WTC11 (cell line): ENCODE measurements around the gene PPP1R9A. TPM values are rescaled to one million over a fixed set of nuclear protein-coding genes. Genes with fewer than 3 reads are reported as not detected.

Experiments used
- ATAC-seq: fragments of 200-7000 bp; cut with Tn5 transposase; 2 replicates; pipeline ENCODE4 v1.10.0; 2021; ENCODE audit warnings: mild to moderate bottlenecking, moderate library complexity
- CTCF ChIA-PET: fragments of 300-600 bp; sonication (Branson Sonifier 250); formaldehyde crosslinking; loops from one replicate; lab custom pipeline; 2021; ENCODE audit warnings: antibody characterized with exemption; lab: Charles Lee
- POLR2A ChIA-PET: fragments of 350-600 bp; sonication (Branson Sonifier 250); formaldehyde crosslinking; loops from one replicate; lab custom pipeline; 2021; ENCODE audit warnings: antibody characterized with exemption; lab: Charles Lee
- DNase-seq: peaks from one replicate; pipeline ENCODE4 v3.0.0; 2021; ENCODE audit warnings: low spot score
- H3K27ac Mint-ChIP-seq: 2 replicates; pipeline ENCODE4 v1.8.0; 2021; ENCODE audit warnings: mixed read lengths
- H3K27me3 Mint-ChIP-seq: 2 replicates; pipeline ENCODE4 v1.8.0; 2021; ENCODE audit warnings: low read depth, mild to moderate bottlenecking, moderate library complexity, mixed read lengths
- H3K36me3 Mint-ChIP-seq: 2 replicates; pipeline ENCODE4 v1.8.0; 2021; ENCODE audit warnings: mixed read lengths
- H3K4me1 Mint-ChIP-seq: 2 replicates; pipeline ENCODE4 v1.8.0; 2022; ENCODE audit warnings: mixed read lengths
- H3K4me3 Mint-ChIP-seq: 2 replicates; pipeline ENCODE4 v1.8.0; 2021; ENCODE audit warnings: mild to moderate bottlenecking, moderate library complexity, mixed read lengths
- H3K9me3 Mint-ChIP-seq: 2 replicates; pipeline ENCODE4 v1.8.0; 2021; ENCODE audit warnings: mixed read lengths
- ATF1 ChIP-seq: sonication (generic); formaldehyde crosslinking; IDR thresholded peaks from 2 replicates; pipeline ENCODE4 v1.8.1; 2023; ENCODE audit warnings: mild to moderate bottlenecking, moderate library complexity, missing genetic modification reagents
- CBFB ChIP-seq: sonication (generic); formaldehyde crosslinking; IDR thresholded peaks from 2 replicates; pipeline ENCODE4 v1.8.1; 2022; ENCODE audit warnings: mild to moderate bottlenecking, low read depth, missing genetic modification reagents
- E2F5 ChIP-seq: sonication (generic); formaldehyde crosslinking; IDR thresholded peaks from 2 replicates; pipeline ENCODE4 v1.8.1; 2022; ENCODE audit warnings: mild to moderate bottlenecking, moderate library complexity, missing genetic modification reagents
- ELF4 ChIP-seq: sonication (generic); formaldehyde crosslinking; IDR thresholded peaks from 2 replicates; pipeline ENCODE4 v1.8.1; 2022; ENCODE audit warnings: low read depth, mild to moderate bottlenecking, moderate library complexity, missing genetic modification reagents
- ESRRA ChIP-seq: sonication (generic); formaldehyde crosslinking; IDR thresholded peaks from 2 replicates; pipeline ENCODE4 v1.8.1; 2022; ENCODE audit warnings: mild to moderate bottlenecking, missing genetic modification reagents, borderline replicate concordance
- ETV6 ChIP-seq: sonication (generic); formaldehyde crosslinking; IDR thresholded peaks from 2 replicates; pipeline ENCODE4 v1.8.1; 2022; ENCODE audit warnings: mild to moderate bottlenecking, missing genetic modification reagents
- FOXP1 ChIP-seq: sonication (generic); formaldehyde crosslinking; IDR thresholded peaks from 2 replicates; pipeline ENCODE4 v1.8.0; 2022; ENCODE audit warnings: missing genetic modification reagents, mild to moderate bottlenecking, moderate library complexity, borderline replicate concordance
- GRHL2 ChIP-seq: fragments of 250-450 bp; sonication (Bioruptor Pico); IDR thresholded peaks from 2 replicates; pipeline ENCODE4 v1.8.0; 2022; ENCODE audit warnings: mild to moderate bottlenecking, moderate library complexity; ENCODE audit not compliant: insufficient replicate concordance, severe bottlenecking
- GTF2I ChIP-seq: fragments of 250-450 bp; sonication (Bioruptor Pico); conservative IDR thresholded peaks from 2 replicates; pipeline ENCODE4 v1.4.0; 2021; ENCODE audit warnings: mild to moderate bottlenecking
- KAT7 ChIP-seq: sonication (generic); formaldehyde crosslinking; IDR thresholded peaks from 2 replicates; pipeline ENCODE4 v1.8.1; 2023; ENCODE audit warnings: missing genetic modification reagents, mild to moderate bottlenecking, borderline replicate concordance
- NFATC4 ChIP-seq: fragments of 250-450 bp; sonication (Bioruptor Pico); IDR thresholded peaks from 2 replicates; pipeline ENCODE4 v1.9.0; 2021; ENCODE audit warnings: mild to moderate bottlenecking
- NFYB ChIP-seq: sonication (generic); formaldehyde crosslinking; conservative IDR thresholded peaks from 2 replicates; pipeline ENCODE4 v1.8.0; 2022; ENCODE audit warnings: low read depth, missing genetic modification reagents
- NR1H2 ChIP-seq: sonication (generic); formaldehyde crosslinking; IDR thresholded peaks from 2 replicates; pipeline ENCODE4 v1.9.0; 2021; ENCODE audit warnings: mild to moderate bottlenecking, moderate library complexity, missing genetic modification reagents
- NR2C2 ChIP-seq: sonication (generic); formaldehyde crosslinking; IDR thresholded peaks from 2 replicates; pipeline ENCODE4 v1.8.0; 2022; ENCODE audit warnings: mild to moderate bottlenecking, missing genetic modification reagents
- PRRX2 ChIP-seq: fragments of 250-450 bp; sonication (Bioruptor Pico); IDR thresholded peaks from 2 replicates; pipeline ENCODE4 v1.8.0; 2021; ENCODE audit warnings: mild to moderate bottlenecking
- RORB ChIP-seq: fragments of 250-450 bp; sonication (Bioruptor Pico); IDR thresholded peaks from 2 replicates; pipeline ENCODE4 v1.9.0; 2021; ENCODE audit warnings: mild to moderate bottlenecking
- SOX15 ChIP-seq: fragments of 250-450 bp; sonication (Bioruptor Pico); IDR thresholded peaks from 2 replicates; pipeline ENCODE4 v1.9.0; 2021; ENCODE audit warnings: mild to moderate bottlenecking
- TCF7 ChIP-seq: sonication (generic); formaldehyde crosslinking; IDR thresholded peaks from 2 replicates; pipeline ENCODE4 v1.8.0; 2022; ENCODE audit warnings: mild to moderate bottlenecking, low read depth, missing genetic modification reagents, moderate library complexity
- TEAD4 ChIP-seq: sonication (generic); formaldehyde crosslinking; IDR thresholded peaks from 2 replicates; pipeline ENCODE4 v1.8.0; 2022; ENCODE audit warnings: mild to moderate bottlenecking, missing genetic modification reagents
- total RNA-seq: library from RNA; stranded (reverse); gene quantifications from 3 replicates; pipeline ENCODE4 v1.2.3, GENCODE V29; 2021
- TF ChIP-seq, protein P1 (sequence below): fragments of 250-450 bp; sonication (Bioruptor Pico); IDR thresholded peaks from 2 replicates; pipeline ENCODE4 v2.1.2; 2022; ENCODE audit warnings: mild to moderate bottlenecking, moderate library complexity
- TF ChIP-seq, protein P2 (sequence below): fragments of 250-450 bp; sonication (Bioruptor Pico); IDR thresholded peaks from 2 replicates; pipeline ENCODE4 v1.9.0; 2021; ENCODE audit warnings: moderate library complexity, mild to moderate bottlenecking, inconsistent platforms, borderline replicate concordance
- TF ChIP-seq, protein P3 (sequence below): sonication (generic); formaldehyde crosslinking; IDR thresholded peaks from 2 replicates; pipeline ENCODE4 v1.8.1; 2023; ENCODE audit warnings: mild to moderate bottlenecking, missing genetic modification reagents
- TF ChIP-seq, protein P4 (sequence below): sonication (generic); formaldehyde crosslinking; IDR thresholded peaks from 2 replicates; pipeline ENCODE4 v1.8.1; 2023; ENCODE audit warnings: mild to moderate bottlenecking, missing genetic modification reagents, moderate library complexity
- TF ChIP-seq, protein P5 (sequence below): sonication (generic); formaldehyde crosslinking; IDR thresholded peaks from 2 replicates; pipeline ENCODE4 v1.8.1; 2022; ENCODE audit warnings: low read depth, mild to moderate bottlenecking, moderate library complexity, missing genetic modification reagents, borderline replicate concordance

PPP1R9A gene
- total RNA-seq, 1 experiment from 2014 or later: 16.8 TPM

- Mint-ChIP-seq H3K36me3 (no peaks in the 10 kb centered on the region), H3K9me3 (peaks cover 5% of the 10 kb centered on the region)
- POLR2A ChIA-PET: no interaction called here
Observed at GRCh38 chr7:95062901-95063300, 155.5 kb downstream of the PPP1R9A start.

DNA sequence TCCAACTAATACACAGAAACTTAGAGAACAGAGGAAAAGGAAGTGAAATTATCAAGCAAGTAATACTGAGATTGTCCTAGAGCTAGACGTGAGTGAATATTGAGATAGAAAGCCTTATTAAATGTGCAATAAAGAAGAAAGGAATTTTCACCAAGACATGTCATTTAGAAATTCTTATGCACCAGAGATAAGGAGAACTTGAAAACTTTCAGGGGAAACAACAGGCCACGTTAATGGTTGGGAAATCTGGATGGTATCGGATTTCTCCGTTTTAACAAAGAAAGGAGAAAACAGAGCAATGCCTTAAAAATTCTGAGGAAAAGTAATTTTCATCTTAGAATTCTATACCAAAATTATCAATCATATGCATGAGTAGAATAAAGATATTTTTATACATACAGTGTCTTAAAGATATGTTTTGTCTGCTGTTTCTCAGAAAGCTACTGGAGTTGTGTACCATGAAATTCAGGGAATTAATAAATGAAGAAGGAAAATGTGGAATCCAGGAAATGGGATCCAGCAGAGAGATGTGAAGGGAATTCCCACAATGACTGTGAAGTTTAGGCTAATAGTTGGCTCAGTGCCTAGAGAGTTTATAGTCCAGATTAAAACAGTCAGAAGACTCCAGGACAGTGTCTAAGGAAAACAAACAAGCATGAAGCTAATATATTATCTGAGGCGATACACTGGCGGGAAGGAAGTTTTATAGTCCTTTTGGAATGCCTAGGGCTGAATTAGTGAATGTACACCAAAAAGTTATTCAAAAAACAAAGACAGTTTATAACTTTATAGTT lies 159.5 kb downstream of the PPP1R9A start:
- Mint-ChIP-seq H3K9me3 (no peaks in the 10 kb centered on the region; the same call in 1 of the 2 replicates), H3K27ac (no peak overlapping the region), H3K36me3 (no peaks in the 10 kb centered on the region), H3K27me3 (no peaks in the 10 kb centered on the region), H3K4me3 (no peak overlapping the region), H3K4me1 (peaks cover 18% of the 10 kb centered on the region)
- POLR2A ChIA-PET: no interaction called here
- ATAC-seq: no peak
- no peak for DNase-seq
- TF ChIP-seq ETV6 (CRISPR knock-in tag): no peak
- TF ChIP-seq, protein P1, sequence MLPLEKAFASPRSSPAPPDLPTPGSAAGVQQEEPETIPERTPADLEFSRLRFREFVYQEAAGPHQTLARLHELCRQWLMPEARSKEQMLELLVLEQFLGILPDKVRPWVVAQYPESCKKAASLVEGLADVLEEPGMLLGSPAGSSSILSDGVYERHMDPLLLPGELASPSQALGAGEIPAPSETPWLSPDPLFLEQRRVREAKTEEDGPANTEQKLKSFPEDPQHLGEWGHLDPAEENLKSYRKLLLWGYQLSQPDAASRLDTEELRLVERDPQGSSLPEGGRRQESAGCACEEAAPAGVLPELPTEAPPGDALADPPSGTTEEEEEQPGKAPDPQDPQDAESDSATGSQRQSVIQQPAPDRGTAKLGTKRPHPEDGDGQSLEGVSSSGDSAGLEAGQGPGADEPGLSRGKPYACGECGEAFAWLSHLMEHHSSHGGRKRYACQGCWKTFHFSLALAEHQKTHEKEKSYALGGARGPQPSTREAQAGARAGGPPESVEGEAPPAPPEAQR (CRISPR knock-in tag): no peak
- TF ChIP-seq, protein P2, sequence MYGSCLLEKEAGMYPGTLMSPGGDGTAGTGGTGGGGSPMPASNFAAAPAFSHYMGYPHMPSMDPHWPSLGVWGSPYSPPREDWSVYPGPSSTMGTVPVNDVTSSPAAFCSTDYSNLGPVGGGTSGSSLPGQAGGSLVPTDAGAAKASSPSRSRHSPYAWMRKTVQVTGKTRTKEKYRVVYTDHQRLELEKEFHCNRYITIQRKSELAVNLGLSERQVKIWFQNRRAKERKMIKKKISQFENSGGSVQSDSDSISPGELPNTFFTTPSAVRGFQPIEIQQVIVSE: no peak
- TF ChIP-seq TCF7 (CRISPR knock-in tag): no peak
- TF ChIP-seq SOX15 (CRISPR knock-in tag): no peak
- TF ChIP-seq ELF4 (CRISPR knock-in tag): no peak
- TF ChIP-seq E2F5 (CRISPR knock-in tag): no peak
- no peak for TF ChIP-seq PRRX2
- no peak for TF ChIP-seq TEAD4
- TF ChIP-seq, protein P3, sequence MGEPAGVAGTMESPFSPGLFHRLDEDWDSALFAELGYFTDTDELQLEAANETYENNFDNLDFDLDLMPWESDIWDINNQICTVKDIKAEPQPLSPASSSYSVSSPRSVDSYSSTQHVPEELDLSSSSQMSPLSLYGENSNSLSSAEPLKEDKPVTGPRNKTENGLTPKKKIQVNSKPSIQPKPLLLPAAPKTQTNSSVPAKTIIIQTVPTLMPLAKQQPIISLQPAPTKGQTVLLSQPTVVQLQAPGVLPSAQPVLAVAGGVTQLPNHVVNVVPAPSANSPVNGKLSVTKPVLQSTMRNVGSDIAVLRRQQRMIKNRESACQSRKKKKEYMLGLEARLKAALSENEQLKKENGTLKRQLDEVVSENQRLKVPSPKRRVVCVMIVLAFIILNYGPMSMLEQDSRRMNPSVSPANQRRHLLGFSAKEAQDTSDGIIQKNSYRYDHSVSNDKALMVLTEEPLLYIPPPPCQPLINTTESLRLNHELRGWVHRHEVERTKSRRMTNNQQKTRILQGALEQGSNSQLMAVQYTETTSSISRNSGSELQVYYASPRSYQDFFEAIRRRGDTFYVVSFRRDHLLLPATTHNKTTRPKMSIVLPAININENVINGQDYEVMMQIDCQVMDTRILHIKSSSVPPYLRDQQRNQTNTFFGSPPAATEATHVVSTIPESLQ (CRISPR knock-in tag): no peak
- CTCF ChIA-PET: no interaction called here

More at GRCh38 chr7:95062901-95063300, 155.5 kb downstream of the PPP1R9A start:
- H3K4me1 Mint-ChIP-seq: peaks cover 21% of the 10 kb centered on the region
- H3K4me3 Mint-ChIP-seq: no peak overlapping the region
- H3K27ac Mint-ChIP-seq: no peak overlapping the region
- H3K27me3 Mint-ChIP-seq: no peaks in the 10 kb centered on the region
- CTCF ChIA-PET: no interaction called here
- DNase-seq: no peak
- TF ChIP-seq ETV6 (CRISPR knock-in tag): no peak
- no peak for TF ChIP-seq NR2C2 (CRISPR knock-in tag)
- no peak for TF ChIP-seq ESRRA (CRISPR knock-in tag)
- TF ChIP-seq NR1H2: no peak
- TF ChIP-seq, all 79 proteins: peak for 0
- no peak for ATAC-seq

DNA sequence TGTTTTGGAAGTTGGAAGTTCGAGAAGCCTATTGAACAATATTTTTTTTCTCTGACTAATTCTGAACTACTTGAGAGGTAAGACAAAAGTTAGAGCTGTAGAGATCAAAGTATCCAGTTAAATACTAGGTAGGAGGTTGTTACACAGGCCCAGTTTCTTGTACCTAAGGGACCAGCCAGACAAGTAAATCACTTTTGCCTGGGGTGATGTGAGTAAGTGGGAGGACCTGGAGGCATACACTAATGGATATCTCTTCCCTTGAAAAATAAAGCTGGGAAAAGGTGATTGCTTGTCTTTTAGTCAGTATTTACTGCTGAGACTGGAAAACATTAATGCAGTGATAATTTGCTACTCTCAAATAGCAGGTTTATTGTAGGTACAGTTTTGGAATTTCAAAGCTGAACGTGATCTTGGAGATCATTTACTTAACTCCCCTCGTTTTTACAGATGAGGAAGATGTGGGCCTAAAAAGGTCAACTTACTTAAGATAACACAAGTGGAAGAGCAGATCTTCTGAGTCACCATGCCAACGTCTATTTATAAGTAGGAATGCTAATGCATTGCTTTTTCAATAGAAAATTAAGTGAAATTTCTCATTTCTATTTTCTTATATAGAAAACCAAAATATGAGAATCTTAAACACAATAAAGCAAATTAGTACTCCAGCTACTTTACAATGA lies 181.3 kb downstream of the PPP1R9A start:
- CTCF ChIA-PET: no interaction called here
- Mint-ChIP-seq H3K4me1 (peaks cover 21% of the 10 kb centered on the region), H3K27me3 (no peaks in the 10 kb centered on the region), H3K9me3 (no peaks in the 10 kb centered on the region), H3K36me3 (peaks cover 2% of the 10 kb centered on the region; the same call in 1 of the 2 replicates), H3K4me3 (no peak overlapping the region), H3K27ac (no peak overlapping the region)
- DNase-seq (no peak), ATAC-seq (no peak)
- POLR2A ChIA-PET: no interaction called here
- TF ChIP-seq FOXP1 (CRISPR knock-in tag) (no peak), NFATC4 (CRISPR knock-in tag) (no peak), CBFB (CRISPR knock-in tag) (no peak), TCF7 (CRISPR knock-in tag) (no peak), GRHL2 (CRISPR knock-in tag) (no peak), KAT7 (CRISPR knock-in tag) (no peak), ATF1 (CRISPR knock-in tag) (no peak), GTF2I (CRISPR knock-in tag) (no peak), E2F5 (CRISPR knock-in tag) (no peak), RORB (CRISPR knock-in tag) (no peak), NFYB (CRISPR knock-in tag) (no peak)
- TF ChIP-seq, protein P4, sequence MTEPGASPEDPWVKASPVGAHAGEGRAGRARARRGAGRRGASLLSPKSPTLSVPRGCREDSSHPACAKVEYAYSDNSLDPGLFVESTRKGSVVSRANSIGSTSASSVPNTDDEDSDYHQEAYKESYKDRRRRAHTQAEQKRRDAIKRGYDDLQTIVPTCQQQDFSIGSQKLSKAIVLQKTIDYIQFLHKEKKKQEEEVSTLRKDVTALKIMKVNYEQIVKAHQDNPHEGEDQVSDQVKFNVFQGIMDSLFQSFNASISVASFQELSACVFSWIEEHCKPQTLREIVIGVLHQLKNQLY (CRISPR knock-in tag): no peak
- TF ChIP-seq, protein P5, sequence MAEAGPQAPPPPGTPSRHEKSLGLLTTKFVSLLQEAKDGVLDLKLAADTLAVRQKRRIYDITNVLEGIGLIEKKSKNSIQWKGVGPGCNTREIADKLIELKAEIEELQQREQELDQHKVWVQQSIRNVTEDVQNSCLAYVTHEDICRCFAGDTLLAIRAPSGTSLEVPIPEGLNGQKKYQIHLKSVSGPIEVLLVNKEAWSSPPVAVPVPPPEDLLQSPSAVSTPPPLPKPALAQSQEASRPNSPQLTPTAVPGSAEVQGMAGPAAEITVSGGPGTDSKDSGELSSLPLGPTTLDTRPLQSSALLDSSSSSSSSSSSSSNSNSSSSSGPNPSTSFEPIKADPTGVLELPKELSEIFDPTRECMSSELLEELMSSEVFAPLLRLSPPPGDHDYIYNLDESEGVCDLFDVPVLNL (CRISPR knock-in tag): no peak
